SU-DHL-6 (cell line): ENCODE results near the gene OSBPL2.

ENCODE experiments used
- H2AFZ ChIP-seq: fragments of 200-600 bp; sonication (generic); 2 replicates; pipeline ENCODE4 v1.6.1; 2014; ENCODE audit warnings: low read depth, mild to moderate bottlenecking, moderate library complexity, mixed read lengths, antibody characterized with exemption, low read length; ENCODE audit not compliant: severe bottlenecking
- H3F3A ChIP-seq: fragments of 200-600 bp; shearing (Covaris generic); 2 replicates; pipeline ENCODE4 v1.6.0; 2016; ENCODE audit warnings: antibody characterized with exemption, mild to moderate bottlenecking; ENCODE audit not compliant: insufficient read depth
- H3K27ac ChIP-seq: fragments of 200-600 bp; sonication (generic); 2 replicates; pipeline ENCODE4 v1.5.1; 2016; ENCODE audit warnings: low read depth, mild to moderate bottlenecking, low read length, moderate library complexity, mixed read lengths
- H3K27me3 ChIP-seq: fragments of 200-600 bp; sonication (generic), shearing (Covaris generic); 2 replicates; pipeline ENCODE4 v1.6.0; 2014; ENCODE audit warnings: mild to moderate bottlenecking, low read length
- H3K36me3 ChIP-seq: fragments of 200-600 bp; sonication (generic); 2 replicates; pipeline ENCODE4 v1.6.1; 2014; ENCODE audit warnings: mild to moderate bottlenecking, low read length, mixed read lengths
- H3K4me2 ChIP-seq: fragments of 300-600, 200-600 bp; shearing (Covaris generic), sonication (generic); 2 replicates; pipeline ENCODE4 v1.6.0; 2014; ENCODE audit warnings: low read length, low read depth, mild to moderate bottlenecking; ENCODE audit not compliant: poor library complexity, severe bottlenecking
- H3K4me3 ChIP-seq: fragments of 200-600 bp; sonication (generic); 2 replicates; pipeline ENCODE4 v1.5.1; 2014; ENCODE audit warnings: antibody characterized with exemption, low read length, mild to moderate bottlenecking, mixed read lengths; ENCODE audit not compliant: insufficient read depth, poor library complexity, severe bottlenecking
- H3K79me2 ChIP-seq: fragments of 200-600 bp; sonication (generic); 2 replicates; pipeline ENCODE4 v1.6.1; 2014; ENCODE audit warnings: mild to moderate bottlenecking, low read length, moderate library complexity; ENCODE audit not compliant: insufficient read depth
- H3K9ac ChIP-seq: fragments of 200-600 bp; sonication (generic); 2 replicates; pipeline ENCODE4 v1.7.0; 2014; ENCODE audit warnings: mild to moderate bottlenecking, low read length
- H3K9me2 ChIP-seq: fragments of 200-600 bp; sonication (generic); replicated peaks from 2 replicates; pipeline ENCODE4 v1.6.1; 2014; ENCODE audit warnings: low read length; ENCODE audit not compliant: insufficient read depth
- H3K9me3 ChIP-seq: fragments of 200-600 bp; sonication (generic); 2 replicates; pipeline ENCODE4 v1.6.1; 2014; ENCODE audit warnings: low read length, mixed read lengths; ENCODE audit not compliant: insufficient read depth
- H4K20me1 ChIP-seq: fragments of 200-600 bp; sonication (generic); 2 replicates; pipeline ENCODE4 v1.6.1; 2014; ENCODE audit warnings: low read depth, mild to moderate bottlenecking, antibody characterized with exemption, low read length, moderate library complexity, mixed read lengths
- CTCF ChIP-seq: fragments of 200-600 bp; sonication (generic); IDR thresholded peaks from one replicate; pipeline ENCODE4 v1.5.1; 2017; ENCODE audit warnings: antibody characterized with exemption, mild to moderate bottlenecking, low read length, moderate library complexity; ENCODE audit not compliant: insufficient read depth, poor library complexity, severe bottlenecking
- EZH2phosphoT487 ChIP-seq: fragments of 200-600 bp; sonication (generic), shearing (Covaris generic); conservative IDR thresholded peaks from 2 replicates; pipeline ENCODE4 v1.6.1; 2018; ENCODE audit warnings: mild to moderate bottlenecking, antibody characterized with exemption, low read length, moderate library complexity, mixed read lengths

Gene OSBPL2

DNA sequence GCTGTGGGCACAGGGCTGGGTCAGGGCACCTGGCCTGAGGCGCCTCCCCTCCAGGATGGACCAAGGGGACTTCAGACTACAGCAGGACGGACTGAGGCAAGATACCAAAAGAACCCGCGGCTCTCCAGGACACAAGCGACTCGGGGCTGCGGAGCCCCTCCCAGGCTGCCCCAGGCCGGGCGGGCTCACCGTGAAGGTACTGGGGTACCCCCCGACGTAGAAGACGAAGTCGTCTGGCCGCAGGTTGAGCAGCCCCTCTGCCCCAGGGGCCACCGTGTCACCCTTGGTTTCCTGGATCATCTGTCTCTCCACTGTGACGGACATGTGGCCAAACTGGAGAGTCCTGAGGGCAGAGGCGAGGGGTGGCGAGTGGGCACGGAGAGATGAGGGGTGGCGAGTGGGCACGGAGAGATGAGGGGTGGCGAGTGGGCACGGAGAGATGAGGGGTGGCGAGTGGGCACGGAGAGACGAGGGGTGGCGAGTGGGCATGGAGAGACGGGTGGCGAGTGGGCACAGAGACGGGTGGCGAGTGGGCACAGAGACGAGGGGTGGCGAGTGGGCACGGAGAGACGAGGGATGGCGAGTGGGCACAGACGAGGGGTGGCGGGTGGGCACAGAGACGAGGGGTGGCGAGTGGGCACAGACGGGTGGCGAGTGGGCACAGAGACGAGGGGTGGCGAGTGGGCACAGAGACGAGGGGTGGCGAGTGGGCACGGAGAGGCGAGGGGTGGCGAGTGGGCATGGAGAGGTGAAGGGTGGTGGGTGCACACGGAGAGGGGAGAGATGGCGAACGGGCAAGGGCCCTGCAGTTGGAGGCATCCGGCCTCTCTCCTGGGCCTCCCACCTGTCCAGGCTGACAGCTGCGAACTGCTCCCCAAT lies 75.4 kb downstream of the OSBPL2 start:
- Histone ChIP-seq H3K27me3 (no peaks in the 10 kb centered on the region), H4K20me1 (no peaks in the 10 kb centered on the region), H3F3A (no peaks in the 10 kb centered on the region), H3K27ac (no peak overlapping the region), H2AFZ (no peak overlapping the region), H3K79me2 (no peaks in the 10 kb centered on the region), H3K4me3 (no peak overlapping the region), H3K36me3 (no peaks in the 10 kb centered on the region), H3K9ac (no peak overlapping the region), H3K9me3 (no peaks in the 10 kb centered on the region), H3K9me2 (no peaks in the 10 kb centered on the region), H3K4me2 (no peak overlapping the region)
- TF ChIP-seq CTCF (no peak), EZH2phosphoT487 (no peak)

- Histone ChIP-seq H3K27ac (no peak overlapping the region), H3K4me2 (no peak overlapping the region), H4K20me1 (no peaks in the 10 kb centered on the region), H3K9me2 (no peaks in the 10 kb centered on the region), H3K9me3 (no peaks in the 10 kb centered on the region), H3K36me3 (no peaks in the 10 kb centered on the region), H3K79me2 (no peaks in the 10 kb centered on the region), H3K4me3 (no peak overlapping the region), H3K9ac (no peak overlapping the region), H3K27me3 (no peaks in the 10 kb centered on the region), H2AFZ (no peak overlapping the region), H3F3A (no peaks in the 10 kb centered on the region)
- TF ChIP-seq CTCF (no peak), EZH2phosphoT487 (no peak)
Measured at GRCh38 chr20:62314339-62314638, 76.0 kb downstream of the OSBPL2 start.

DNA sequence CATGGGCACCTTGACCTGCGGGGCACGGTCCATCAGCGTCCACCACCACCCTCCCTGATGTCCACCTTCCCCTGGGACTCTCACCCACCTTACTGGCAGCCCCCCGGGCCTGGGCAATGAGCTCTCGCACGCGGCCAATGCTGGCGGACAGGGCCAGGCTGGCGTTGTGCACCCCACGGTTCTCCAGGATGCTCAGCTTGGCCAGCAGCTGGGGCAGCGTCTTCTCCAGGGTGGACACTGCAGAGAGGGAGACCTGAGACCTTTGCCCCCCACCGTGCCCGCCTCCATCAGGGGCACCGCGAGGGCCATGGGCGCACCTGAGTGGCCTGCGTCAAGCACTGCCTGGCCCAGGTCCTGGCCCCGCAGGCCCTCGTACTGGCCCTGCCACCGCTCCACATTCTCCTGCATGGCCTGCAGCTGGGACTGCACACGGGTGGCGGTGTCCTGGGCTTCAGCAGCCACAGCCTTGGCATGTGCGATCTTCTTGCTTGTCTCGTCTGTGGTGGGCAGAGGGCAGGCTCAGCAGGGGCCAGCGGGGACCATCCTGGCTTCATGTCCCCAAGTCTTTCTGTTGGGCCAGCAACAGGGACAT lies 76.5 kb downstream of the OSBPL2 start:
- Histone ChIP-seq H2AFZ (no peak overlapping the region), H3K4me2 (no peak overlapping the region), H3F3A (no peaks in the 10 kb centered on the region), H3K27me3 (no peaks in the 10 kb centered on the region), H3K36me3 (no peaks in the 10 kb centered on the region), H4K20me1 (no peaks in the 10 kb centered on the region), H3K4me3 (no peak overlapping the region), H3K9me3 (no peaks in the 10 kb centered on the region), H3K79me2 (no peaks in the 10 kb centered on the region), H3K9me2 (no peaks in the 10 kb centered on the region), H3K27ac (no peak overlapping the region), H3K9ac (no peak overlapping the region)
- TF ChIP-seq EZH2phosphoT487 (no peak), CTCF (no peak)
